Measurements from ENCODE around the gene METTL16.
"Not testable (repeated sequence)": the region's sequence is repeated elsewhere in the genome, so short reads cannot be mapped to it uniquely, and the experiment has no call there.

The METTL16 gene

GRCh38 chr17:2511462-2512369 lies at the start of gene METTL16:
TSS of gene METTL16 (minus strand) at chr17:2511888. CDS start at chr17:2502331, 9,557 bp downstream.
- TF ChIP-seq CTCF (IDR thresholded peaks at IDR 0.05; ENCODE audit: low read depth, low read length) = no peak
- DNase-seq (ENCODE audit: extremely low read depth, low read depth) = peak; percentile 96

- DNase-seq (ENCODE audit: extremely low read depth, low read depth) = no peak
- TF ChIP-seq CTCF (IDR thresholded peaks at IDR 0.05; ENCODE audit: low read depth, low read length) = no peak
Observed at GRCh38 chr17:2560658-2561057, 49.0 kb upstream of the METTL16 start.

GRCh38 chr17:2551928-2552327 lies 40.2 kb upstream of the METTL16 start:
- DNase-seq (ENCODE audit: extremely low read depth, low read depth) = no peak
- TF ChIP-seq CTCF (IDR thresholded peaks at IDR 0.05; ENCODE audit: low read depth, low read length) = no peak

GRCh38 chr17:2551493-2551892 lies 39.8 kb upstream of the METTL16 start:
- no peak for DNase-seq (ENCODE audit: extremely low read depth, low read depth)
- no peak for TF ChIP-seq CTCF (IDR thresholded peaks at IDR 0.05; ENCODE audit: low read depth, low read length)

GRCh38 chr17:2549392-2550211 lies 37.9 kb upstream of the METTL16 start:
- TF ChIP-seq CTCF (IDR thresholded peaks at IDR 0.05; ENCODE audit: low read depth, low read length) = no peak
- no peak for DNase-seq (ENCODE audit: extremely low read depth, low read depth)

- DNase-seq (ENCODE audit: extremely low read depth, low read depth) = not testable (repeated sequence)
Observed at GRCh38 chr17:2548026-2548425, 36.3 kb upstream of the METTL16 start.

- DNase-seq (ENCODE audit: extremely low read depth, low read depth) = no peak
Observed at GRCh38 chr17:2547176-2547575, 35.5 kb upstream of the METTL16 start.

More at GRCh38 chr17:2547176-2547575, 35.5 kb upstream of the METTL16 start:
- no peak for TF ChIP-seq CTCF (IDR thresholded peaks at IDR 0.05; ENCODE audit: low read depth, low read length)

Measured in AG09319 (cell line).